HepG2 (cell line): ENCODE data around the gene SMIM11. TPM values are rescaled to one million over a fixed set of nuclear protein-coding genes. Genes with fewer than 3 reads are reported as not detected.

Experiments
- ARID5B ChIP-seq: IDR thresholded peaks from 2 replicates; pipeline ENCODE4 v1.4.0; 2020; ENCODE audit warnings: mild to moderate bottlenecking, missing genetic modification reagents
- EED ChIP-seq: sonication (generic); formaldehyde crosslinking; IDR thresholded peaks from 2 replicates; pipeline ENCODE4 v1.5.0; 2020; ENCODE audit warnings: mild to moderate bottlenecking, missing genetic modification reagents
- FOXC1 ChIP-seq: sonication (generic); formaldehyde crosslinking; IDR thresholded peaks from 2 replicates; pipeline ENCODE4 v1.8.0; 2022; ENCODE audit warnings: mild to moderate bottlenecking, missing genetic modification reagents, borderline replicate concordance
- HMG20A ChIP-seq: IDR thresholded peaks from 2 replicates; pipeline ENCODE4 v1.6.1; 2016; ENCODE audit warnings: borderline replicate concordance
- IRF2 ChIP-seq: IDR thresholded peaks from 2 replicates; pipeline ENCODE4 v1.6.1; 2018; ENCODE audit warnings: missing genetic modification reagents, missing compliant biosample characterization
- MAFG ChIP-seq: sonication (generic); formaldehyde crosslinking; IDR thresholded peaks from 2 replicates; pipeline ENCODE4 v1.5.1; 2020; ENCODE audit warnings: mild to moderate bottlenecking, missing genetic modification reagents
- MYPOP ChIP-seq: sonication (generic); formaldehyde crosslinking; IDR thresholded peaks from 2 replicates; pipeline ENCODE4 v1.8.1; 2023; ENCODE audit warnings: mild to moderate bottlenecking, moderate library complexity, missing genetic modification reagents
- NCOA5 ChIP-seq: sonication (generic); formaldehyde crosslinking; IDR thresholded peaks from 2 replicates; pipeline ENCODE4 v1.4.0; 2020; ENCODE audit warnings: missing genetic modification reagents
- NFYC ChIP-seq: IDR thresholded peaks from 2 replicates; pipeline ENCODE4 v1.6.1; 2016; ENCODE audit warnings: missing genetic modification reagents, missing compliant biosample characterization
- RAD21 ChIP-seq: fragments of 450-650 bp; formaldehyde crosslinking; IDR thresholded peaks from 2 replicates; pipeline ENCODE4 v1.5.0; 2020; ENCODE audit warnings: mild to moderate bottlenecking
- RFX1 ChIP-seq: fragments of 450-650 bp; IDR thresholded peaks from 2 replicates; pipeline ENCODE4 v1.6.1; 2017
- SPEN ChIP-seq: sonication (generic); formaldehyde crosslinking; IDR thresholded peaks from 2 replicates; pipeline ENCODE4 v1.5.1; 2020; ENCODE audit warnings: low read depth, mild to moderate bottlenecking, missing genetic modification reagents
- STAT5B ChIP-seq: sonication (generic); formaldehyde crosslinking; IDR thresholded peaks from 2 replicates; pipeline ENCODE4 v1.4.0; 2020; ENCODE audit warnings: missing genetic modification reagents
- STAT6 ChIP-seq: sonication (generic); formaldehyde crosslinking; IDR thresholded peaks from 2 replicates; pipeline ENCODE4 v1.4.0; 2020; ENCODE audit warnings: missing genetic modification reagents, mild to moderate bottlenecking, borderline replicate concordance
- THAP7 ChIP-seq: sonication (generic); formaldehyde crosslinking; IDR thresholded peaks from 2 replicates; pipeline ENCODE4 v1.8.1; 2023; ENCODE audit warnings: mild to moderate bottlenecking, missing genetic modification reagents
- ZNF10 ChIP-seq: sonication (generic); formaldehyde crosslinking; IDR thresholded peaks from 2 replicates; pipeline ENCODE4 v1.4.0; 2020; ENCODE audit warnings: mild to moderate bottlenecking, low read depth, missing genetic modification reagents, borderline replicate concordance
- ZNF275 ChIP-seq: sonication (generic); formaldehyde crosslinking; IDR thresholded peaks from 2 replicates; pipeline ENCODE4 v1.8.0; 2022; ENCODE audit warnings: missing genetic modification reagents, mild to moderate bottlenecking, inconsistent platforms, borderline replicate concordance
- ZNF354B ChIP-seq: sonication (generic); formaldehyde crosslinking; IDR thresholded peaks from 2 replicates; pipeline ENCODE4 v1.8.0; 2022; ENCODE audit warnings: mild to moderate bottlenecking, missing genetic modification reagents
- ZNF772 ChIP-seq: sonication (generic); formaldehyde crosslinking; IDR thresholded peaks from 2 replicates; pipeline ENCODE4 v1.5.0; 2020; ENCODE audit warnings: mild to moderate bottlenecking, missing genetic modification reagents
- ZNF773 ChIP-seq: sonication (generic); formaldehyde crosslinking; IDR thresholded peaks from 2 replicates; pipeline ENCODE4 v1.4.0; 2020; ENCODE audit warnings: missing genetic modification reagents, borderline replicate concordance
- ZZZ3 ChIP-seq: sonication (generic); formaldehyde crosslinking; IDR thresholded peaks from 2 replicates; pipeline ENCODE4 v1.4.0; 2020; ENCODE audit warnings: missing genetic modification reagents, mild to moderate bottlenecking, borderline replicate concordance
- polyA plus RNA-seq, 8 experiments: library from polyadenylated mRNA; depleted of rRNA in 3 of 8; stranded (reverse) in 7 of 8; unstranded in 1 of 8; fragments of >200 nt; fragmentation: Illumina TruSeq in 4 of 8; extraction: Trizol in 4 of 8; gene quantifications; 2 replicates each; pipeline versions ENCODE4 v1.2.1 to v1.2.3, GENCODE V29; 2011 to 2016; ENCODE audit warnings: low read depth in 4 of 8, missing spikeins in 1 of 8, mixed read lengths in 1 of 8; ENCODE audit not compliant: insufficient read depth in 1 of 8
- total RNA-seq, 5 experiments: library from RNA; depleted of rRNA; stranded (reverse); fragments of >200 nt; fragmentation: Illumina TruSeq; extraction: Trizol; gene quantifications; 2 replicates each; pipeline ENCODE4 v1.2.3, GENCODE V29; 2016; ENCODE audit warnings: low read depth in 1 of 5

The SMIM11 gene
- total and polyA plus RNA-seq, 2 of the 13 experiments (the other 11 are each of a cell fraction or from before 2014, with no cell fraction given) = 6.4 to 18.9 TPM

- no peak for TF ChIP-seq MYPOP (CRISPR knock-in tag)
- no peak for TF ChIP-seq ZNF354B (CRISPR knock-in tag)
- no peak for TF ChIP-seq EED
- no peak for TF ChIP-seq ZNF772 (CRISPR knock-in tag)
- no peak for TF ChIP-seq NCOA5
- no peak for TF ChIP-seq ZNF10 (CRISPR knock-in tag)
- no peak for TF ChIP-seq STAT5B
- TF ChIP-seq ZNF773 (CRISPR knock-in tag) = no peak
- TF ChIP-seq STAT6 (CRISPR knock-in tag) = no peak
- TF ChIP-seq MAFG (CRISPR knock-in tag) = no peak
- peak; percentile 81 for TF ChIP-seq HMG20A (CRISPR knock-in tag)
- TF ChIP-seq THAP7 (CRISPR knock-in tag) = no peak
- TF ChIP-seq FOXC1 (CRISPR knock-in tag) = no peak
- no peak for TF ChIP-seq ZNF275 (CRISPR knock-in tag)
- no peak for TF ChIP-seq NFYC (CRISPR knock-in tag)
- peak; percentile 89 for TF ChIP-seq ARID5B (CRISPR knock-in tag)
- peak; percentile 82 for TF ChIP-seq SPEN (CRISPR knock-in tag)
- TF ChIP-seq IRF2 = peak; percentile 65; the same call in 1 of the 2 replicates
- TF ChIP-seq ZZZ3 (CRISPR knock-in tag) = peak; percentile 42; the same call in 1 of the 2 replicates
- TF ChIP-seq RFX1 = no peak
- TF ChIP-seq RAD21 (CRISPR knock-in tag) = no peak
Measured at GRCh38 chr21:34372321-34372720, 3.0 kb upstream of the SMIM11 start (continued).
